Measurements from ENCODE around the gene ZNF668. TPM values are rescaled to one million over a fixed set of nuclear protein-coding genes. Genes with fewer than 3 reads are reported as not detected.

Gene ZNF668
- total and polyA plus RNA-seq, 2 donors (not counting 1 experiment from before 2014, with no cell fraction given): 8.1 to 12.1 TPM

GRCh38 chr16:31092330-31092729 is 18.3 kb upstream of the ZNF668 start:
- H3K27ac ChIP-seq (ENCODE audit: insufficient read depth, low read length): no peak overlapping the region
- H4K20me1 ChIP-seq (ENCODE audit: control insufficient read depth, extremely low read depth, insufficient read depth, low read length): no peaks in the 10 kb centered on the region
- no peaks in the 10 kb centered on the region for H3K9me3 ChIP-seq (ENCODE audit: control insufficient read depth, insufficient read depth, low read depth, low read length)
- peaks cover 21% of the 10 kb centered on the region for H3K79me2 ChIP-seq (ENCODE audit: control insufficient read depth, insufficient read depth, low read length)
- peaks cover 11% of the 10 kb centered on the region for H3K36me3 ChIP-seq (ENCODE audit: control insufficient read depth, insufficient read depth, low read length)
- H3K4me1 ChIP-seq (ENCODE audit: control insufficient read depth, extremely low read depth, insufficient read depth, low read length): peaks cover 3% of the 10 kb centered on the region
- no peak overlapping the region for H3K4me2 ChIP-seq (ENCODE audit: extremely low read depth, insufficient read depth, low read length)
- H3K9ac ChIP-seq (ENCODE audit: insufficient read depth, low read length): no peak overlapping the region
- TF ChIP-seq EZH2 (IDR thresholded peaks at IDR 0.05; ENCODE audit: low read length, missing control alignments): no peak
- DNase-seq (ENCODE audit: low read depth in 2 of 2): peak in 1 of 2 donors; percentile 35
- H3K27me3 ChIP-seq (ENCODE audit: control insufficient read depth, insufficient read depth, low read length): no peaks in the 10 kb centered on the region
- H2AFZ ChIP-seq (ENCODE audit: low read length): no peak overlapping the region
- H3K4me3 ChIP-seq (replicated peaks in 1 of 4; ENCODE audit: control extremely low read depth in 1 of 4, insufficient read depth in 1 of 4, low read depth in 3 of 4, low read length in 4 of 4): no peak overlapping the region

GRCh38 chr16:31090540-31090939 is 16.5 kb upstream of the ZNF668 start:
- Histone ChIP-seq H3K27ac (ENCODE audit: insufficient read depth, low read length) (no peak overlapping the region), H3K36me3 (ENCODE audit: control insufficient read depth, insufficient read depth, low read length) (peaks cover 15% of the 10 kb centered on the region), H2AFZ (ENCODE audit: low read length) (no peak overlapping the region), H3K4me1 (ENCODE audit: control insufficient read depth, extremely low read depth, insufficient read depth, low read length) (peaks cover 3% of the 10 kb centered on the region), H3K9ac (ENCODE audit: insufficient read depth, low read length) (no peak overlapping the region), H3K79me2 (ENCODE audit: control insufficient read depth, insufficient read depth, low read length) (peaks cover 21% of the 10 kb centered on the region), H3K9me3 (ENCODE audit: control insufficient read depth, insufficient read depth, low read depth, low read length) (no peaks in the 10 kb centered on the region), H3K4me2 (ENCODE audit: extremely low read depth, insufficient read depth, low read length) (no peak overlapping the region), H3K27me3 (ENCODE audit: control insufficient read depth, insufficient read depth, low read length) (no peaks in the 10 kb centered on the region), H4K20me1 (ENCODE audit: control insufficient read depth, extremely low read depth, insufficient read depth, low read length) (no peaks in the 10 kb centered on the region), H3K4me3 (replicated peaks in 1 of 4; ENCODE audit: control extremely low read depth in 1 of 4, insufficient read depth in 1 of 4, low read depth in 3 of 4, low read length in 4 of 4) (no peak overlapping the region)
- TF ChIP-seq CTCF (conservative IDR thresholded peaks at IDR 0.05 in 1 of 2, IDR thresholded peaks at IDR 0.05 in 1 of 2; ENCODE audit: low read depth in 1 of 2, low read length in 2 of 2): no peak
- TF ChIP-seq EZH2 (IDR thresholded peaks at IDR 0.05; ENCODE audit: low read length, missing control alignments): no peak
- peak in 1 of 2 donors; percentile 54 for DNase-seq (ENCODE audit: low read depth in 2 of 2)

GRCh38 chr16:31089199-31089598 is 15.2 kb upstream of the ZNF668 start:
- H3K9ac ChIP-seq (ENCODE audit: insufficient read depth, low read length): no peak overlapping the region
- no peaks in the 10 kb centered on the region for H3K27me3 ChIP-seq (ENCODE audit: control insufficient read depth, insufficient read depth, low read length)
- peaks cover 20% of the 10 kb centered on the region for H3K79me2 ChIP-seq (ENCODE audit: control insufficient read depth, insufficient read depth, low read length)
- H3K27ac ChIP-seq (ENCODE audit: insufficient read depth, low read length): no peak overlapping the region
- no peak overlapping the region for H2AFZ ChIP-seq (ENCODE audit: low read length)
- no peaks in the 10 kb centered on the region for H4K20me1 ChIP-seq (ENCODE audit: control insufficient read depth, extremely low read depth, insufficient read depth, low read length)
- H3K36me3 ChIP-seq (ENCODE audit: control insufficient read depth, insufficient read depth, low read length): peaks cover 19% of the 10 kb centered on the region
- TF ChIP-seq CTCF (conservative IDR thresholded peaks at IDR 0.05 in 1 of 2, IDR thresholded peaks at IDR 0.05 in 1 of 2; ENCODE audit: low read depth in 1 of 2, low read length in 2 of 2) (no peak), EZH2 (IDR thresholded peaks at IDR 0.05; ENCODE audit: low read length, missing control alignments) (no peak)
- no peak overlapping the region for H3K4me3 ChIP-seq (replicated peaks in 1 of 4; ENCODE audit: control extremely low read depth in 1 of 4, insufficient read depth in 1 of 4, low read depth in 3 of 4, low read length in 4 of 4)
- H3K4me2 ChIP-seq (ENCODE audit: extremely low read depth, insufficient read depth, low read length): no peak overlapping the region
- peaks cover 3% of the 10 kb centered on the region for H3K4me1 ChIP-seq (ENCODE audit: control insufficient read depth, extremely low read depth, insufficient read depth, low read length)
- H3K9me3 ChIP-seq (ENCODE audit: control insufficient read depth, insufficient read depth, low read depth, low read length): no peaks in the 10 kb centered on the region
- DNase-seq (ENCODE audit: low read depth in 2 of 2): no peak

All from fibroblast of lung (primary cell).